ENCODE results near the gene MOGAT1. TPM values are rescaled to one million over a fixed set of nuclear protein-coding genes. Genes with fewer than 3 reads are reported as not detected.
"Not testable (repeated sequence)": the region's sequence is repeated elsewhere in the genome, so short reads cannot be mapped to it uniquely, and the experiment has no call there.

The MOGAT1 gene
- total and polyA plus RNA-seq, 2 of the 8 experiments (the other 6 are each of a cell fraction or from before 2014, with no cell fraction given), result 0.11 to 0.67 TPM

DNA sequence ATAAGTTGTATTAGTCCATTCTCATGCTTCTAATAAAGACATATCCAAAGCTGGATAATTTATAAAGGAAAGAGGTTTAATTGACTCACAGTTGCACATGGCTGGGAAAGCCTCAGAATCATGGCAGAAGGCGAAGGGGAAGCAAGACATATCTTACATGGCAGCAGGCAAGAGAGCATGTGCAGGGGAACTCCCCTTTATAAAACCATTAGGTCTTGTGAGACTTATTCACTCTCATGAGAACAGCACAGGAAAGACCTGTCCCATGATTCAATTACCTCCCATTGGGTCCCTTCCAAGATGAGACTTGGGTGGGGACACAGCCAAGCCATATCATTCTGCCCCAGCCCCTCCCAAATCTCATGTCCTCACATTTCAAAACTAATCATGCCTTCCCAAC, 48.3 kb downstream of the MOGAT1 start:
- H3K4me1 ChIP-seq (replicated peaks in 1 of 4; ENCODE audit: control insufficient read depth in 3 of 4, insufficient read depth in 4 of 4, low read length in 3 of 4); H2AK5ac ChIP-seq (ENCODE audit: low read depth, low read length); H2BK20ac ChIP-seq (ENCODE audit: low read length); H3K56ac ChIP-seq (replicated peaks; ENCODE audit: insufficient read length, low read depth, low read length); DNase-seq (ENCODE audit: low read depth in 1 of 2, low spot score in 2 of 2); H2BK15ac ChIP-seq (ENCODE audit: low read length); H4K20me1 ChIP-seq (replicated peaks in 1 of 2; ENCODE audit: control insufficient read depth in 1 of 2, insufficient read depth in 2 of 2, low read length in 2 of 2); H2AFZ ChIP-seq (ENCODE audit: low read length); H2BK120ac ChIP-seq (replicated peaks; ENCODE audit: low read depth, low read length); H4K91ac ChIP-seq (replicated peaks; ENCODE audit: insufficient read length, low read length); H2BK12ac ChIP-seq (ENCODE audit: low read depth, low read length); H3K79me1 ChIP-seq (ENCODE audit: low read depth, low read length); H3K14ac ChIP-seq (ENCODE audit: insufficient read length); H3K23me2 ChIP-seq (ENCODE audit: low read depth, low read length); H3K9me3 ChIP-seq (ENCODE audit: insufficient read depth in 2 of 2, low read depth in 1 of 2, low read length in 1 of 2); H3K9ac ChIP-seq (replicated peaks in 1 of 4; ENCODE audit: extremely low read depth in 1 of 4, low read depth in 3 of 4, low read length in 3 of 4); FAIRE-seq; H3K4ac ChIP-seq (replicated peaks; ENCODE audit: insufficient read length, low read depth, low read length); H4K8ac ChIP-seq (ENCODE audit: extremely low read depth, insufficient read depth, low read length); H3K18ac ChIP-seq (ENCODE audit: extremely low read depth, low read length); H3K79me2 ChIP-seq (ENCODE audit: control insufficient read depth in 1 of 2, insufficient read depth in 2 of 2, low read length in 2 of 2); POLR2A ChIA-PET (ENCODE audit: partially characterized antibody); H3K36me3 ChIP-seq (ENCODE audit: control insufficient read depth in 2 of 4, insufficient read depth in 4 of 4, low read length in 3 of 4); H3K4me2 ChIP-seq (ENCODE audit: insufficient read depth in 1 of 2, low read depth in 2 of 2, low read length in 2 of 2); H3K27me3 ChIP-seq (replicated peaks in 1 of 4; ENCODE audit: control insufficient read depth in 3 of 4, extremely low read depth in 1 of 4, insufficient read depth in 3 of 4, low read length in 3 of 4); H3K4me3 ChIP-seq (ENCODE audit: extremely low read depth in 1 of 4, insufficient read depth in 2 of 4, low read depth in 3 of 4, low read length in 4 of 4); H3K27ac ChIP-seq (ENCODE audit: low read depth, low read length); H4K5ac ChIP-seq (ENCODE audit: insufficient read length, low read depth, low read length); H2BK5ac ChIP-seq (ENCODE audit: low read depth, low read length); H3K23ac ChIP-seq (ENCODE audit: insufficient read length): not testable (repeated sequence)
- CTCF ChIA-PET (ENCODE audit: partially characterized antibody), result interaction anchor here (0.7 to 3.8 kb wide), 3 partner anchors 11 to 1141 kb away, joined by 3 to 12 read pairs (median 4); no protein-coding TSS in a partner anchor
- 100% methylated on average over 1 of the region's 1 CpG; no CpG with 5 or more reads in 1 of the 2 experiments for WGBS, 2 experiments (ENCODE audit: extremely low coverage in 1 of 2, insufficient coverage in 1 of 2, insufficient read length in 1 of 2, insufficient replicate concordance in 2 of 2, low coverage in 1 of 2, low lambda C conversion rate in 2 of 2, missing lambda C conversion rate in 1 of 2)

DNA sequence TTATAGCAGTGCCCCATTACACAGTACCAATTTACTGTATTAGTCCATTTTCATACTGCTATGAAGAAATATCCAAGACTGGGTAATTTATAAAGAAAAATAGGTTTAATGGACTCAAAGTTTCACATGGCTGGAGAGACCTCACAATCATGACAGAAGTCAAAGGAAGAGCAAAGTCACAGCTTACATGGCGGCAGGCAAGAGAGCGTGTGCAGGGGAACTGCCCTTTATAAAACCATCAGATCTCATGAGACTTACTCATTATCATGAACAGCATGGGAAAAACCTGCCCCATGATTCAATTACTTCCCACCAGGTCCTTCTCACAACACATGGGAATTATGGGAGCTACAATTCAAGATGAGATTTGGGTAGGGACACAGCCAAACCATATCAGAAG, 50.1 kb downstream of the MOGAT1 start:
- not testable (repeated sequence) for H4K20me1 ChIP-seq (replicated peaks in 1 of 2; ENCODE audit: control insufficient read depth in 1 of 2, insufficient read depth in 2 of 2, low read length in 2 of 2)

More for the DNA sequence above, 50.1 kb downstream of the MOGAT1 start:
- not testable (repeated sequence) for H2AFZ ChIP-seq (ENCODE audit: low read length); H2BK15ac ChIP-seq (ENCODE audit: low read length); DNase-seq (ENCODE audit: low read depth in 1 of 2, low spot score in 2 of 2); H3K9me3 ChIP-seq (ENCODE audit: insufficient read depth in 2 of 2, low read depth in 1 of 2, low read length in 1 of 2); H3K56ac ChIP-seq (replicated peaks; ENCODE audit: insufficient read length, low read depth, low read length); H3K23me2 ChIP-seq (ENCODE audit: low read depth, low read length); H4K5ac ChIP-seq (ENCODE audit: insufficient read length, low read depth, low read length); H3K4me1 ChIP-seq (replicated peaks in 1 of 4; ENCODE audit: control insufficient read depth in 3 of 4, insufficient read depth in 4 of 4, low read length in 3 of 4); H2BK5ac ChIP-seq (ENCODE audit: low read depth, low read length); H3K9ac ChIP-seq (replicated peaks in 1 of 4; ENCODE audit: extremely low read depth in 1 of 4, low read depth in 3 of 4, low read length in 3 of 4); H2BK120ac ChIP-seq (replicated peaks; ENCODE audit: low read depth, low read length); H3K18ac ChIP-seq (ENCODE audit: extremely low read depth, low read length); H3K23ac ChIP-seq (ENCODE audit: insufficient read length); H3K4me3 ChIP-seq (ENCODE audit: extremely low read depth in 1 of 4, insufficient read depth in 2 of 4, low read depth in 3 of 4, low read length in 4 of 4); H3K79me2 ChIP-seq (ENCODE audit: control insufficient read depth in 1 of 2, insufficient read depth in 2 of 2, low read length in 2 of 2); H3K36me3 ChIP-seq (ENCODE audit: control insufficient read depth in 2 of 4, insufficient read depth in 4 of 4, low read length in 3 of 4); H2BK12ac ChIP-seq (ENCODE audit: low read depth, low read length); H2AK5ac ChIP-seq (ENCODE audit: low read depth, low read length); H3K27me3 ChIP-seq (replicated peaks in 1 of 4; ENCODE audit: control insufficient read depth in 3 of 4, extremely low read depth in 1 of 4, insufficient read depth in 3 of 4, low read length in 3 of 4); H3K4ac ChIP-seq (replicated peaks; ENCODE audit: insufficient read length, low read depth, low read length); FAIRE-seq; H2BK20ac ChIP-seq (ENCODE audit: low read length); H4K8ac ChIP-seq (ENCODE audit: extremely low read depth, insufficient read depth, low read length); H3K14ac ChIP-seq (ENCODE audit: insufficient read length); H4K91ac ChIP-seq (replicated peaks; ENCODE audit: insufficient read length, low read length); H3K4me2 ChIP-seq (ENCODE audit: insufficient read depth in 1 of 2, low read depth in 2 of 2, low read length in 2 of 2); H3K79me1 ChIP-seq (ENCODE audit: low read depth, low read length); H3K27ac ChIP-seq (ENCODE audit: low read depth, low read length)
- ChIA-PET CTCF (ENCODE audit: partially characterized antibody) (interaction anchor here (1.5 kb wide), 1 partner anchor 14 kb away, joined by 6 read pairs; no protein-coding TSS in a partner anchor), POLR2A (ENCODE audit: partially characterized antibody) (interaction anchor here (0.9 kb wide), 1 partner anchor 9 kb away, joined by 3 read pairs; no protein-coding TSS in a partner anchor)
- 98% methylated on average over 2 of the region's 2 CpGs; no CpG with 5 or more reads in 1 of the 2 experiments for WGBS, 2 experiments (ENCODE audit: extremely low coverage in 1 of 2, insufficient coverage in 1 of 2, insufficient read length in 1 of 2, insufficient replicate concordance in 2 of 2, low coverage in 1 of 2, low lambda C conversion rate in 2 of 2, missing lambda C conversion rate in 1 of 2)
